Esophagus muscularis mucosa (tissue), 4 donors: ENCODE measurements around the gene RASL10A. TPM values are rescaled to one million over a fixed set of nuclear protein-coding genes. Genes with fewer than 3 reads are reported as not detected.

ENCODE experiments used
- DNase-seq: peaks from one replicate; pipeline ENCODE4 v3.0.0-alpha.2; 2017; ENCODE audit errors: extremely low spot score
- H3K27ac ChIP-seq, 4 donors: fragments of 200-600 bp; sonication (generic); replicated peaks in 1 of 4; 1 replicate in 3 of 4; 2 replicates in 1 of 4; pipeline ENCODE4 v1.5.1; 2016 to 2019; ENCODE audit warnings: mild to moderate bottlenecking in 1 of 4
- H3K27me3 ChIP-seq, 4 donors: fragments of 200-600 bp; sonication (generic); one replicate each; pipeline versions ENCODE4 v1.5.1 to v1.6.0; 2016 to 2019
- H3K36me3 ChIP-seq, 4 donors: fragments of 200-600 bp; sonication (generic); one replicate each; pipeline ENCODE4 v1.5.1; 2016 to 2019
- H3K4me1 ChIP-seq, 4 donors: fragments of 200-600 bp; sonication (generic); one replicate each; pipeline ENCODE4 v1.5.1; 2016 to 2019
- H3K4me3 ChIP-seq, 4 donors: fragments of 200-600 bp; sonication (generic); 1 replicate in 2 of 4; 2 replicates in 2 of 4; pipeline ENCODE4 v1.5.1; 2016 to 2019; ENCODE audit warnings: mild to moderate bottlenecking in 4 of 4, moderate library complexity in 1 of 4
- H3K9me3 ChIP-seq, 4 donors: fragments of 200-600 bp; sonication (generic); 1 replicate in 3 of 4; 2 replicates in 1 of 4; pipeline ENCODE4 v1.5.1; 2016 to 2019
- EP300 ChIP-seq: sonication (generic); formaldehyde crosslinking; IDR thresholded peaks from one replicate; pipeline ENCODE4 v1.6.1; 2017; ENCODE audit warnings: antibody characterized with exemption
- POLR2A ChIP-seq: fragments of 450-650 bp; IDR thresholded peaks from one replicate; pipeline ENCODE4 v1.6.1; 2017; ENCODE audit warnings: antibody characterized with exemption, moderate library complexity, mild to moderate bottlenecking, low read depth
- POLR2AphosphoS5 ChIP-seq, 2 donors: sonication (generic); formaldehyde crosslinking; IDR thresholded peaks; one replicate each; pipeline ENCODE4 v1.6.1; 2017; ENCODE audit warnings: antibody characterized with exemption in 2 of 2
- WGBS: methylation state at CpG from one replicate; pipeline ENCODE4 v1.1.5; 2018; 5-methylcytosine and 5-hydroxymethylcytosine counted together
- intact Hi-C: fragments of 100-400 bp; cut with DNase I; formaldehyde crosslinking; loops from one replicate; pipeline ENCODE4 v1.15.1; 2023
- total RNA-seq, 4 donors: library from RNA; depleted of rRNA; stranded (reverse); fragments of >200 nt; gene quantifications; one replicate each; pipeline versions ENCODE4 v1.1.0 to v1.2.1, GENCODE V29; 2016
- TF ChIP-seq, protein P1 (sequence below), 3 experiments: fragments of 200-600 bp in 2 of 3; fragments of 450-650 bp in 1 of 3; sonication (generic) in 2 of 3; IDR thresholded peaks; one replicate each; pipeline ENCODE4 v1.5.1; 2017 to 2019; ENCODE audit warnings: antibody characterized with exemption in 3 of 3, mild to moderate bottlenecking in 2 of 3, moderate library complexity in 1 of 3

Gene RASL10A
- total RNA-seq, 4 donors from 2014 or later: 0.50 to 1.6 (median 0.84) TPM; not detected in 1

GRCh38 chr22:29308148-29308790 lies 7.2 kb downstream of the RASL10A start:
- 86% methylated on average over 24 of the region's 50 CpGs for WGBS
- TF ChIP-seq, protein P1, sequence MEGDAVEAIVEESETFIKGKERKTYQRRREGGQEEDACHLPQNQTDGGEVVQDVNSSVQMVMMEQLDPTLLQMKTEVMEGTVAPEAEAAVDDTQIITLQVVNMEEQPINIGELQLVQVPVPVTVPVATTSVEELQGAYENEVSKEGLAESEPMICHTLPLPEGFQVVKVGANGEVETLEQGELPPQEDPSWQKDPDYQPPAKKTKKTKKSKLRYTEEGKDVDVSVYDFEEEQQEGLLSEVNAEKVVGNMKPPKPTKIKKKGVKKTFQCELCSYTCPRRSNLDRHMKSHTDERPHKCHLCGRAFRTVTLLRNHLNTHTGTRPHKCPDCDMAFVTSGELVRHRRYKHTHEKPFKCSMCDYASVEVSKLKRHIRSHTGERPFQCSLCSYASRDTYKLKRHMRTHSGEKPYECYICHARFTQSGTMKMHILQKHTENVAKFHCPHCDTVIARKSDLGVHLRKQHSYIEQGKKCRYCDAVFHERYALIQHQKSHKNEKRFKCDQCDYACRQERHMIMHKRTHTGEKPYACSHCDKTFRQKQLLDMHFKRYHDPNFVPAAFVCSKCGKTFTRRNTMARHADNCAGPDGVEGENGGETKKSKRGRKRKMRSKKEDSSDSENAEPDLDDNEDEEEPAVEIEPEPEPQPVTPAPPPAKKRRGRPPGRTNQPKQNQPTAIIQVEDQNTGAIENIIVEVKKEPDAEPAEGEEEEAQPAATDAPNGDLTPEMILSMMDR (IDR thresholded peaks at IDR 0.05): no peak
- TF ChIP-seq POLR2A: no peak
- TF ChIP-seq EP300: no peak
- TF ChIP-seq POLR2AphosphoS5 (IDR thresholded peaks at IDR 0.05): no peak
- H3K27ac ChIP-seq: peak overlapping the region; percentile 92 to 97 (median 94)
- H3K4me3 ChIP-seq: peak overlapping the region; percentile 88 to 99 (median 96)
- peaks cover 61 to 75% (median 69%) of the 10 kb centered on the region in 4 donors for H3K4me1 ChIP-seq
- intact Hi-C loops: no loop called here
- DNase-seq: no peak
- peaks cover 0 to under 1% (median 0%) of the 10 kb centered on the region in 4 donors for H3K27me3 ChIP-seq
- H3K9me3 ChIP-seq: no peaks in the 10 kb centered on the region
- peaks cover 0 to 13% (median 4%) of the 10 kb centered on the region in 4 donors for H3K36me3 ChIP-seq

DNA sequence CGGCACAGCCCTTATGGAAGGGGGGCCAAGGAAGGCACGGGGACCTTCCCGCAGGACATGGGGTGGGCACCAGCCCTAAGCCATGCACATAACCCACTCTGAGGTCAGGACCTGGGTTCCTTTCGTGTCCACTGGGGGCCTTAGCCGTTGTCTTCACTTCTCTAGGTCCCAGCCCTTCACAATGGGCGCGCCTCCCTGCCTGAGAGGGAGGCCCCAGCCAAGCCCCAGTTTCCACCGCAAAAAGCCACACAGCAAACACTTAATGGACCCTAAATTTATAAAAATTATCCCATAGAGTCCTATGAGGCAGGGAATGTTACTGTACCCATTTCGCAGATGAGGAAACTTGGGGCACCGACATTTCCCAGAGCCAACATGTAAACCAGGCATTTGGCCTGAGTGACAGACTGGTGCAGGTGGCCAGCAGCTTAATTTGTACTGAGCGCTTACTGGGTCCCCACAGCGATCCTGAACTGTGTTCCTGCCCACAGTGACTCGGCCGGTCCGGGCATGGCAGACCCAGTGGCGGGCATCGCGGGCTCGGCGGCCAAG lies 7.8 kb downstream of the RASL10A start:
- Histone ChIP-seq H3K27me3 (no peaks in the 10 kb centered on the region), H3K36me3 (peaks cover 0 to 10% (median 4%) of the 10 kb centered on the region in 4 donors), H3K4me1 (peaks cover 60 to 75% (median 69%) of the 10 kb centered on the region in 4 donors), H3K4me3 (peak overlapping the region; percentile 88 to 99 (median 96)), H3K9me3 (no peaks in the 10 kb centered on the region), H3K27ac (peak overlapping the region; percentile 92 to 97 (median 94))
- intact Hi-C loops: loop anchor here (2.0 kb wide), 2 partner anchors 39 to 81 kb away; partner anchors contain the start of genes AP1B1 and EWSR1
- no peak for DNase-seq
- TF ChIP-seq POLR2A (no peak), POLR2AphosphoS5 (IDR thresholded peaks at IDR 0.05) (no peak)
- TF ChIP-seq, protein P1 (IDR thresholded peaks at IDR 0.05): no peak
- WGBS: 53% methylated on average over 9 of the region's 20 CpGs

GRCh38 chr22:29306835-29307595 lies 8.5 kb downstream of the RASL10A start:
- H3K27me3 ChIP-seq: no peaks in the 10 kb centered on the region
- peaks cover 0 to 4% (median 2%) of the 10 kb centered on the region in 4 donors for H3K36me3 ChIP-seq
- intact Hi-C loops: loop anchor here (1.0 to 2.0 kb wide), 3 partner anchors 38 to 82 kb away; partner anchors contain the start of genes AP1B1 and EWSR1
- H3K9me3 ChIP-seq: no peaks in the 10 kb centered on the region
- H3K4me3 ChIP-seq: peak overlapping the region; percentile 88 to 99 (median 96)
- peaks cover 54 to 75% (median 71%) of the 10 kb centered on the region in 4 donors for H3K4me1 ChIP-seq
- WGBS: 33% methylated on average over 3 of the region's 83 CpGs
- TF ChIP-seq, protein P1 (IDR thresholded peaks at IDR 0.05): peak in 2 of 3 experiments; percentile 19 to 32
- no peak for TF ChIP-seq POLR2A
- no peak for TF ChIP-seq EP300
- peak; percentile 63 to 69 for TF ChIP-seq POLR2AphosphoS5 (IDR thresholded peaks at IDR 0.05)
- DNase-seq: no peak
- peak overlapping the region; percentile 92 to 97 (median 94) for H3K27ac ChIP-seq

DNA sequence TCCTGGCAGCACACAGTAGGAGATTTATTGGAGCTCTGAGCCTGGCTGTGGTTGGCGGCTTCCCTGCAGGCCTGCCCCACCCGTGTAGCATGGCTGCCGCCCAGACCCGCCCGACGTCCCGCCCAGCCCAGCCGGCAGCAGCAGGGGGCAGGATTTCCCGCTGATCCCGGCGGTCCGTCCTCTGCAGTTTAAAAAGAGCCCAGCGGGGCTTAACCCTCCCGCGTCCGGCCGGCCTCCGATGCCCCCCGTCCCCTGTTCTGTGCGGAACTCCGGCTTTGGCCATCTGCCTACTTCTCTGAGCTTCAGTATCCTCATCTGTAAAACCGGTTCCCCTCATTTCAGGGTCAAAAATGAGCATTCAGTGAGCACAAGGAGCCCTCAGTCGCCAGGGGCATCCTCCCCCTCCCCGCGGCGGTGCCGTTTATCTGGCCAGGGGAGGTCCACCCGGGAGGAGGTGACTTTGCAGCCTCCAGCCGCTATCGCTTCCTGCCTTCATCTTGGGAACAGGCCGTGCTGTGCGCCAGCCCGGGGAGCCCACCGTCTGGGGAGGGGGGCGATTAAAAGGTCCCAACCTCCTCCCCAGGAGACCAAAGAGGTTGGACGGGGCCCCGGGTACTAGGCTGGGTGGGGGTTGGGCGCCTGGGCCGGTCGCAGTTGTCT lies 9.2 kb downstream of the RASL10A start, which contains the start of gene GAS2L1:
Gene GAS2L1 (plus strand): TSS at position 476 of the 660 bp plus-strand sequence. CDS start 1,456 bp downstream, outside the sequence.
- DNase-seq: no peak
- 3% methylated on average over 8 of the region's 40 CpGs for WGBS
- H3K4me1 ChIP-seq: peaks cover 46 to 70% (median 66%) of the 10 kb centered on the region in 4 donors

More for the DNA sequence above, 9.2 kb downstream of the RASL10A start, which contains the start of gene GAS2L1:
- H3K27me3 ChIP-seq: no peaks in the 10 kb centered on the region
- no peaks in the 10 kb centered on the region for H3K9me3 ChIP-seq
- peak within 1 kb of the TSS; percentile 88 to 99 (median 96) for H3K4me3 ChIP-seq
- H3K36me3 ChIP-seq: peaks cover 0 to 6% (median 3%) of the 10 kb centered on the region in 4 donors
- intact Hi-C loops: loop anchor here (1.0 to 2.0 kb wide), 3 partner anchors 38 to 82 kb away; partner anchors contain the start of genes AP1B1 and EWSR1
- TF ChIP-seq, protein P1 (IDR thresholded peaks at IDR 0.05): peak; percentile 83 to 90 (median 85)
- TF ChIP-seq EP300 (no peak), POLR2A (no peak), POLR2AphosphoS5 (IDR thresholded peaks at IDR 0.05) (peak in 1 of 2 donors; percentile 66)
- H3K27ac ChIP-seq: peak within 1 kb of the TSS; percentile 92 to 97 (median 94)
